Stimulated activated CD4-positive, alpha-beta T cell treated with anti-CD3 and anti-CD28 coated beads, Interleukin-12 subunit alpha, Interleukin-12 subunit beta, amount 100 ng/mL, for 48 hours (primary cell): ENCODE measurements around the gene MXD4.

Experiments used
- DNase-seq, 3 donors: peaks; one replicate each; pipeline ENCODE4 v3.0.0-alpha.2; 2020; ENCODE audit warnings: low read depth in 2 of 3, low spot score in 1 of 3

MXD4 gene

GRCh38 chr4:2292646-2293108, 30.8 kb upstream of the MXD4 start:
- DNase-seq = no peak

GRCh38 chr4:2291705-2292645, 30.1 kb upstream of the MXD4 start:
- DNase-seq = no peak

GRCh38 chr4:2290974-2291704, 29.2 kb upstream of the MXD4 start:
- DNase-seq = peak; percentile 19 to 40 (median 31)

GRCh38 chr4:2290488-2290887, 28.6 kb upstream of the MXD4 start:
- DNase-seq = no peak

- no peak for DNase-seq
These were observed 28.0 kb upstream of the MXD4 start for GRCh38 chr4:2289955-2290333.

- DNase-seq = no peak
These were observed 27.5 kb upstream of the MXD4 start for GRCh38 chr4:2289311-2289954.

- no peak for DNase-seq
These were observed 26.2 kb upstream of the MXD4 start for GRCh38 chr4:2288051-2288541.

- no peak for DNase-seq
These were observed 25.6 kb upstream of the MXD4 start for GRCh38 chr4:2287594-2287915.

- DNase-seq = no peak
These were observed 25.1 kb upstream of the MXD4 start for GRCh38 chr4:2286904-2287593.

GRCh38 chr4:2285613-2286381, 23.9 kb upstream of the MXD4 start:
- DNase-seq = no peak

- DNase-seq = no peak
These were observed 23.2 kb upstream of the MXD4 start for GRCh38 chr4:2284934-2285612.

- no peak for DNase-seq
These were observed 22.4 kb upstream of the MXD4 start for GRCh38 chr4:2284161-2284933.

GRCh38 chr4:2283199-2283711, 21.3 kb upstream of the MXD4 start:
- no peak for DNase-seq

- DNase-seq = peak in 2 of 3 donors; percentile 31 to 38
These were observed 19.9 kb upstream of the MXD4 start for GRCh38 chr4:2281575-2282343.

- DNase-seq = no peak
These were observed 18.8 kb upstream of the MXD4 start for GRCh38 chr4:2280531-2281300.

GRCh38 chr4:2277956-2278355, 16.0 kb upstream of the MXD4 start:
- DNase-seq = no peak
